ENCODE results near the gene CELSR1. TPM values are rescaled to one million over a fixed set of nuclear protein-coding genes. Genes with fewer than 3 reads are reported as not detected.
"Not testable (repeated sequence)": the region's sequence is repeated elsewhere in the genome, so short reads cannot be mapped to it uniquely, and the experiment has no call there.

CELSR1 gene
- total RNA-seq, 2 experiments from 2014 or later: 0.04 to 0.14 TPM

DNA sequence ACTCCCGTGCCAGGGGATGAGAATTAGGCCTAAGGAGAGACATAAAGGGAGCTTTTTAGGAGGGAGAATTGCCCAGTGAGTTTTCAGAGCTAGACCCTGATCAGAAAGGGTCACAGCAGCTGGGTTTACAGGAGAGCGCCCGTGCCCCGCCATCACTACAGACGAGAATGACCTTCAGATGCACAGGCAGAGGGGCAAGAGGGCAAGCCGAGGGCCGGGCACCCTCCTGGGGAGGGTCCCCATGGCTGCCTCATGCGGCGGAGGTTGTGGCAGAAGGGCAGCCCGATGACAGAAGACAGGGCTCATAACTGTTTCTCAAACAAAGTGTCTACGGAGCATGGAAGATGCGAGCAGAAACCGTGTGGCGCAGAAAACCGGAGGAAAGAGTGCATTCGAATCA, 129.7 kb downstream of the CELSR1 start:
- Mint-ChIP-seq H3K27me3 (no peaks in the 10 kb centered on the region), H3K4me3 (no peak overlapping the region), H3K9me3 (no peaks in the 10 kb centered on the region), H3K27ac (peak overlapping the region; percentile 3), H3K4me1 (no peaks in the 10 kb centered on the region), H3K36me3 (no peaks in the 10 kb centered on the region)
- DNase-seq: no peak

DNA sequence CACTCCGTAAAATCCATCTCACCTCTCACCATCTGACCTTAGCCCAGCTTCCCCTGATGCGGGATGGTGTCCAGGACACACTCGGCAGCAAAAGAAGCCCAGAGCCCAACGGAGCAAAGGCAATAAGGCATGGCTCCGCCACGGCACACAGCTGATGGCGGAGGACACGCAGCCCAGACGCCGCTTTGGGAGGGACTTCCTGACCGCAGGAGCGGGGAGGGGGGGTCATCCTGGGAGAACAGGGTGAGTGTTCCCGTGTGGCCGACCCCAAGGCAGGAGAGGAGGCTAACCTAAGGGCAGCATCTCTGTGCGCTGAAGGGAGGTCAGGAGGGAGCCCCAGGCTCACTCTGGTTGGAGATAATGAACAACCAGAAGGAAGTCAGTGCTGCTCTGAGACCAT, 130.6 kb downstream of the CELSR1 start:
- Mint-ChIP-seq H3K27ac (no peak overlapping the region), H3K4me1 (no peaks in the 10 kb centered on the region), H3K36me3 (no peaks in the 10 kb centered on the region), H3K9me3 (no peaks in the 10 kb centered on the region), H3K4me3 (no peak overlapping the region), H3K27me3 (no peaks in the 10 kb centered on the region)
- DNase-seq: no peak

GRCh38 chr22:46406349-46406748, 131.1 kb downstream of the CELSR1 start:
- DNase-seq: no peak
- H3K4me1 Mint-ChIP-seq: no peaks in the 10 kb centered on the region
- H3K27me3 Mint-ChIP-seq: no peaks in the 10 kb centered on the region
- no peak overlapping the region for H3K27ac Mint-ChIP-seq
- H3K36me3 Mint-ChIP-seq: no peaks in the 10 kb centered on the region
- H3K9me3 Mint-ChIP-seq: no peaks in the 10 kb centered on the region
- H3K4me3 Mint-ChIP-seq: no peak overlapping the region

GRCh38 chr22:46405901-46406300, 131.5 kb downstream of the CELSR1 start:
- Mint-ChIP-seq H3K4me3 (no peak overlapping the region), H3K4me1 (no peaks in the 10 kb centered on the region), H3K9me3 (no peaks in the 10 kb centered on the region), H3K27me3 (no peaks in the 10 kb centered on the region), H3K36me3 (no peaks in the 10 kb centered on the region), H3K27ac (no peak overlapping the region)
- no peak for DNase-seq

GRCh38 chr22:46403880-46404279, 133.5 kb downstream of the CELSR1 start:
- H3K27me3 Mint-ChIP-seq, H3K36me3 Mint-ChIP-seq, H3K4me3 Mint-ChIP-seq, H3K9me3 Mint-ChIP-seq, H3K4me1 Mint-ChIP-seq, H3K27ac Mint-ChIP-seq, DNase-seq: not testable (repeated sequence)

DNA sequence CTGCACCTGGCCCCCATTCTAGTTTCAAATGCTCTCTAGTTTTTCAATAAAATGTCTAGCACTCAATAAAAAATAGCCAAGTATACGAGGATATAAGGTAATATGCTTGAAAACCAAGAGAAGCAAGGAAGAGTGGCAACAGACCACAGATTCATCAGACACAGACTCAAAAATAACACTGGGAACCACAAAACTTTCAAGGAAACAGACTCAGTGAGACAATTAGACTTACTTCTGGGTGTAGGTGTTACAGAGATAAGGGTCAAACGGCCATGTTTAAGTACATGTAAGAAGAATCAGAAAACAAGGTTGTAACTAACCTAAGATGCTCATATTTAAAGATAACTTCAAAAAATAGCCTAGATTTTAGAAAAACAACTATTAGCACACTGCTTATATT, 134.9 kb downstream of the CELSR1 start:
- no peak for DNase-seq
- no peaks in the 10 kb centered on the region for H3K36me3 Mint-ChIP-seq
- H3K27ac Mint-ChIP-seq: no peak overlapping the region
- H3K4me1 Mint-ChIP-seq: no peaks in the 10 kb centered on the region
- H3K27me3 Mint-ChIP-seq: no peaks in the 10 kb centered on the region
- no peaks in the 10 kb centered on the region for H3K9me3 Mint-ChIP-seq
- no peak overlapping the region for H3K4me3 Mint-ChIP-seq

DNA sequence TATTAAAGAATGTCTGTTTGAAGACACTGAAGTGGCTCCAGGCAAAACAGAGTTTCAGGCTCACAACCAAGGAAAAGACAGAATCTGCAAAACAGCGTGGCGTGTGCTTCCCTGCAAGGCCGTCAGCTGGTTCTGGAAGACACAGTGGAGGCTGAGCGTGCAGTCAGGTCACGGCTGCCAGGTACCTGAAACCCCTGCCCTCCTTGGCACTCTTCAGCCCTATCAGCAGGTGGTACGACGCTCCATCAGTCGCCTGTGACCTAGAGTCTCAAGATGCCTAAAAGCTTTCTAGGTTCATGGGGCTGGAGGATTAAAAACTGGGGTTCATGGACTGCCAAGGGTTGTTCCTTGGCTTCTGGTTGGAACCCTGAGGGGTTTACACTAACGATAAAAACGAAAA, 136.1 kb downstream of the CELSR1 start:
- Mint-ChIP-seq H3K4me1 (no peaks in the 10 kb centered on the region), H3K36me3 (no peaks in the 10 kb centered on the region), H3K9me3 (no peaks in the 10 kb centered on the region), H3K4me3 (no peak overlapping the region), H3K27me3 (no peaks in the 10 kb centered on the region), H3K27ac (no peak overlapping the region)
- DNase-seq: no peak

DNA sequence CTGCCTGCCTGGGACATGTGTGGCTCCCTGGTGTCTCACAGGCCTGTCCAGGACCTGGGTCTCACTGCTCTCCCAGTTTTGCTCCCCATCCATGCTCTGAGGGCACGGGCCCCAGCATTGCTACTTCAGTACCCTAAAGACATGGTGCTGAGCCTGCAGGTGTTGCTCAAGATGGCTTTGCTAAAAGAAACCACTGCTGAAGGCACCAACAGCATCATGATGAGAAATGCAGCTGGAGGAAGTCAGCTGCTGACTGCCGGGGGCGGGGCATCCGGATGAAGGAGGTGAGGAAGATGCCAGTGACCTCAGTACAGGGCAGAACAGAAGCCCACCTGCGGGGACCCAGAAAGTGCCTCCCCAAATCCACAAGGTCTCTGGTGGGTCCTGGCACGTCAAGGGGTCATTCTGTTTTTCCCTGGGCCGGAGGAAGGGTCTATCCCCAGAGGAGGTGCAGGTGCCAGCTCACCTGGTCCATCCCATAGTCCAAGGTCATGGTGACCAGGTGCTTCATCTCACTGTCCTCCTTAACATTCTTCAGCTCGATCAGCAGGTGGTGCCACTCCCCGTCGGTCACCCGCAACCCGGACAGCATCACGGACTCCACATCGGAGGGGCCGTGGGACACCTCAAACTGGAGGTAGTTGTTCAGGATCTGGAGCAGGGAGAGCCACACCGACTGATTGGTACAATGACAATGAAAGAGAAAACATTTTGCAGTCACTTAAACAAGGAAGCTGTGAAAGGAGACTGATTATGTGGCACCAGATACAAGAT, 138.0 kb downstream of the CELSR1 start:
- H3K4me1 Mint-ChIP-seq: no peaks in the 10 kb centered on the region
- no peak overlapping the region for H3K4me3 Mint-ChIP-seq

GRCh38 chr22:46397951-46398350, 139.5 kb downstream of the CELSR1 start:
- no peak for DNase-seq
- H3K4me3 Mint-ChIP-seq: no peak overlapping the region
- H3K9me3 Mint-ChIP-seq: no peaks in the 10 kb centered on the region
- peaks cover 6% of the 10 kb centered on the region for H3K4me1 Mint-ChIP-seq
- H3K27ac Mint-ChIP-seq: no peak overlapping the region
- H3K36me3 Mint-ChIP-seq: no peaks in the 10 kb centered on the region
- H3K27me3 Mint-ChIP-seq: no peaks in the 10 kb centered on the region

More for the DNA sequence above, 138.0 kb downstream of the CELSR1 start:
- no peak for DNase-seq
- Mint-ChIP-seq H3K9me3 (no peaks in the 10 kb centered on the region), H3K27ac (no peak overlapping the region), H3K27me3 (no peaks in the 10 kb centered on the region), H3K36me3 (no peaks in the 10 kb centered on the region)

- no peaks in the 10 kb centered on the region for H3K27me3 Mint-ChIP-seq
Measured at GRCh38 chr22:46397514-46397913, 139.9 kb downstream of the CELSR1 start.

GRCh38 chr22:46397049-46397448, 140.4 kb downstream of the CELSR1 start:
- H3K4me1 Mint-ChIP-seq, H3K27me3 Mint-ChIP-seq, DNase-seq, H3K9me3 Mint-ChIP-seq, H3K4me3 Mint-ChIP-seq, H3K36me3 Mint-ChIP-seq, H3K27ac Mint-ChIP-seq: not testable (repeated sequence)

More at GRCh38 chr22:46397514-46397913, 139.9 kb downstream of the CELSR1 start:
- no peak overlapping the region for H3K27ac Mint-ChIP-seq
- no peak for DNase-seq
- no peaks in the 10 kb centered on the region for H3K36me3 Mint-ChIP-seq
- no peaks in the 10 kb centered on the region for H3K9me3 Mint-ChIP-seq
- no peak overlapping the region for H3K4me3 Mint-ChIP-seq
- peaks cover 6% of the 10 kb centered on the region for H3K4me1 Mint-ChIP-seq

GRCh38 chr22:46395145-46395544, 142.3 kb downstream of the CELSR1 start:
- Mint-ChIP-seq H3K36me3 (no peaks in the 10 kb centered on the region), H3K27ac (no peak overlapping the region), H3K27me3 (no peaks in the 10 kb centered on the region), H3K9me3 (no peaks in the 10 kb centered on the region), H3K4me3 (no peak overlapping the region), H3K4me1 (peaks cover 6% of the 10 kb centered on the region)
- no peak for DNase-seq

- H3K36me3 Mint-ChIP-seq: no peaks in the 10 kb centered on the region
- H3K4me3 Mint-ChIP-seq: no peak overlapping the region
- no peak for DNase-seq
- H3K27ac Mint-ChIP-seq: no peak overlapping the region
- H3K4me1 Mint-ChIP-seq: peaks cover 6% of the 10 kb centered on the region
- H3K9me3 Mint-ChIP-seq: no peaks in the 10 kb centered on the region
- H3K27me3 Mint-ChIP-seq: no peaks in the 10 kb centered on the region
Measured at GRCh38 chr22:46394622-46395021, 142.8 kb downstream of the CELSR1 start.

- Mint-ChIP-seq H3K4me1 (peaks cover 6% of the 10 kb centered on the region), H3K27ac (no peak overlapping the region), H3K9me3 (no peaks in the 10 kb centered on the region), H3K36me3 (no peaks in the 10 kb centered on the region), H3K27me3 (no peaks in the 10 kb centered on the region), H3K4me3 (no peak overlapping the region)
- no peak for DNase-seq
Measured at GRCh38 chr22:46393873-46394272, 143.5 kb downstream of the CELSR1 start.

DNA sequence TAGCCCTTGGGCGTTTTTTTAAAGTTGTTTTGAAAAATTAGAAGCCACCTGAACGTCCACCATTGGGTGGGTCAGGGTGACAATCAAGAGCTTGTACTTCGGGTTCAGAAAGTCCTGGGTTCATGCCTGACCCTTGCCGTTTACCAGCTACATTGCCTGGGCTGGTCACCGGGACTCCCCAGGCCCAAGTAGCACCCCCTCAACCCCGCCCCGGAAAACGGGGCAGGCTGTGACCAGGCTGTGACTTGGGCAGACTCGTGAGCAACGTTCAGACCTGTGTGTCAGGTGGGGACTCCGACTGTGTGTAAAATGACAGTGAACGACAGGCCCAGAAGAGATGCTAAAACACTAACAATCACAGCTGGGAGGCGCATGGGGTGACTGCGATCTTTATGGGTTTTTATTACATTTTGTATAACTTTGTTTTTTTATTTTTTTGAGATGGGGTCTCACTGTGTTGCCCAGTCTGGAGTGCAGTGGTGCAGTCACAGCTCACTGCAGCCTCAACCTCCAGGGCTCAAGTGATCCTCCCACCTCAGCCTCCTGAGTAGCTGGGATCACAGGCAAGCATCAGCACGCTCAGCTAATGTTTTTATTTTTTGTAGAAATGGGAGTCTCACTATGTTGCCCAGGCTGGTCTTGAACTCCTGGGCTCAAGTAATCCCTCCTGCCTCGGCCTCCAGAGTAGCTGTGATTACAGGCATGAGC, 145.1 kb downstream of the CELSR1 start:
- no peak overlapping the region for H3K27ac Mint-ChIP-seq
- H3K4me1 Mint-ChIP-seq: peaks cover 6% of the 10 kb centered on the region
- H3K36me3 Mint-ChIP-seq: no peaks in the 10 kb centered on the region
- no peaks in the 10 kb centered on the region for H3K9me3 Mint-ChIP-seq
- H3K4me3 Mint-ChIP-seq: no peak overlapping the region
- no peaks in the 10 kb centered on the region for H3K27me3 Mint-ChIP-seq
- DNase-seq: no peak

Data from activated naive CD8-positive, alpha-beta T cell treated with anti-CD3 and anti-CD28 coated beads for 36 hours (primary cell).